GM19455 (cell line): ENCODE results near the gene PHF3.
A peak's percentile ranks its signal among the peaks of the same experiment; 100 is the strongest.

Experiments
- ATAC-seq: cut with Tn5 transposase; IDR thresholded peaks from one replicate; pipeline ENCODE4 v1.9.1; 2021; ENCODE audit not compliant: unreplicated experiment

The PHF3 gene

GRCh38 chr6:63760199-63760598, 124.6 kb downstream of the PHF3 start:
- ATAC-seq: no peak

- peak; percentile 61 for ATAC-seq
Measured at GRCh38 chr6:63764318-63764916, 128.8 kb downstream of the PHF3 start.
